H1 (cell line): ENCODE data around the gene GPR180. TPM values are rescaled to one million over a fixed set of nuclear protein-coding genes. Genes with fewer than 3 reads are reported as not detected.

Experiments
- CTCF ChIA-PET: fragments of 300-600 bp; sonication (Branson Sonifier 250); formaldehyde crosslinking; loops from one replicate; lab custom pipeline; 2021; ENCODE audit not compliant: partially characterized antibody; lab: Charles Lee
- POLR2A ChIA-PET: fragments of 300-600 bp; sonication (Branson Sonifier 250); formaldehyde crosslinking; loops from one replicate; lab custom pipeline; 2021; ENCODE audit warnings: inconsistent platforms; ENCODE audit not compliant: partially characterized antibody; lab: Charles Lee
- DNase-seq, 2 experiments: peaks; one replicate each; pipeline versions ENCODE4 v3.0.0 to v3.0.0-alpha.2; 2010 to 2022; ENCODE audit warnings: low spot score in 2 of 2, low read depth in 1 of 2, mixed read lengths in 1 of 2
- FAIRE-seq: peaks from 2 replicates; lab custom pipeline; 2011; peaks lifted over from hg19 to GRCh38; lab: Jason Lieb, UNC
- H2AFZ ChIP-seq: 2 replicates; pipeline ENCODE4 v1.8.1; 2012; ENCODE audit warnings: low read length, inconsistent platforms
- H2AK5ac ChIP-seq: 2 replicates; pipeline ENCODE4 v1.6.1; 2013; ENCODE audit warnings: low read depth, low read length
- H2BK120ac ChIP-seq: replicated peaks from 2 replicates; pipeline ENCODE3; 2013; ENCODE audit warnings: low read depth, low read length, inconsistent platforms
- H2BK12ac ChIP-seq: 2 replicates; pipeline ENCODE4 v1.6.1; 2013; ENCODE audit warnings: low read depth, low read length
- H2BK15ac ChIP-seq: 2 replicates; pipeline ENCODE4 v1.6.1; 2013; ENCODE audit warnings: low read length
- H2BK20ac ChIP-seq: 2 replicates; pipeline ENCODE4 v1.6.1; 2013; ENCODE audit warnings: low read length
- H2BK5ac ChIP-seq: 2 replicates; pipeline ENCODE4 v1.6.1; 2013; ENCODE audit warnings: low read depth, low read length
- H3K14ac ChIP-seq: 2 replicates; pipeline ENCODE4 v1.6.1; 2013; ENCODE audit warnings: inconsistent platforms; ENCODE audit not compliant: insufficient read length
- H3K18ac ChIP-seq: 2 replicates; pipeline ENCODE4 v1.6.1; 2013; ENCODE audit warnings: low read length; ENCODE audit errors: extremely low read depth
- H3K23ac ChIP-seq: 2 replicates; pipeline ENCODE4 v1.6.1; 2013; ENCODE audit warnings: inconsistent platforms; ENCODE audit not compliant: insufficient read length
- H3K23me2 ChIP-seq: 2 replicates; pipeline ENCODE4 v1.6.1; 2013; ENCODE audit warnings: low read depth, low read length
- H3K27ac ChIP-seq: 2 replicates; pipeline ENCODE4 v1.6.1; 2011; ENCODE audit warnings: low read depth, low read length, inconsistent platforms
- H3K27me3 ChIP-seq, 4 experiments: replicated peaks in 1 of 4; 1 replicate in 1 of 4; 2 replicates in 3 of 4; pipeline versions ENCODE4 v1.6.1 to v1.8.1; 2011 to 2013; ENCODE audit warnings: low read length in 3 of 4, mild to moderate bottlenecking in 3 of 4, inconsistent platforms in 2 of 4, mixed read lengths in 2 of 4, moderate library complexity in 1 of 4; ENCODE audit not compliant: control insufficient read depth in 3 of 4, insufficient read depth in 3 of 4; ENCODE audit errors: extremely low read depth in 1 of 4
- H3K36me3 ChIP-seq, 4 experiments: 2 replicates each; pipeline versions ENCODE4 v1.6.1 to v1.8.1; 2011 to 2013; ENCODE audit warnings: mild to moderate bottlenecking in 4 of 4, low read length in 3 of 4, moderate library complexity in 2 of 4, control low read depth in 1 of 4, inconsistent platforms in 1 of 4; ENCODE audit not compliant: insufficient read depth in 4 of 4, control insufficient read depth in 2 of 4
- H3K4ac ChIP-seq: replicated peaks from 2 replicates; pipeline ENCODE3; 2013; ENCODE audit warnings: low read length, low read depth, mixed read lengths, inconsistent platforms; ENCODE audit not compliant: insufficient read length
- H3K4me1 ChIP-seq, 4 experiments: replicated peaks in 1 of 4; 1 replicate in 1 of 4; 2 replicates in 3 of 4; pipeline versions ENCODE4 v1.6.1 to v1.8.1; 2011 to 2013; ENCODE audit warnings: low read length in 3 of 4, inconsistent platforms in 2 of 4, mixed read lengths in 1 of 4; ENCODE audit not compliant: insufficient read depth in 4 of 4, control insufficient read depth in 3 of 4
- H3K4me2 ChIP-seq, 2 experiments: 2 replicates each; pipeline versions ENCODE4 v1.6.1 to v1.8.1; 2011 to 2013; ENCODE audit warnings: low read depth in 2 of 2, low read length in 2 of 2, control low read depth in 1 of 2, inconsistent platforms in 1 of 2, mild to moderate bottlenecking in 1 of 2; ENCODE audit not compliant: insufficient read depth in 1 of 2
- H3K4me3 ChIP-seq, 4 experiments: fragments of 200-600, 300-600 bp in 1 of 4; sonication (generic), shearing (Covaris generic), sonication (Bioruptor Twin) in 1 of 4; 2 replicates each; pipeline versions ENCODE4 v1.5.1 to v1.8.1; 2011 to 2016; ENCODE audit warnings: low read length in 4 of 4, low read depth in 3 of 4, control low read depth in 2 of 4, inconsistent platforms in 2 of 4, mild to moderate bottlenecking in 2 of 4, mixed read lengths in 1 of 4, moderate library complexity in 1 of 4; ENCODE audit not compliant: insufficient read depth in 2 of 4; ENCODE audit errors: extremely low read depth in 1 of 4
- H3K56ac ChIP-seq: replicated peaks from 2 replicates; pipeline ENCODE3; 2013; ENCODE audit warnings: low read depth, mild to moderate bottlenecking, mixed read lengths, low read length, inconsistent platforms; ENCODE audit not compliant: insufficient read length
- H3K79me1 ChIP-seq: 2 replicates; pipeline ENCODE4 v1.6.1; 2013; ENCODE audit warnings: low read depth, low read length, control low read depth
- H3K79me2 ChIP-seq, 2 experiments: 2 replicates each; pipeline versions ENCODE4 v1.6.1 to v1.8.1; 2012 to 2013; ENCODE audit warnings: low read length in 2 of 2, mild to moderate bottlenecking in 2 of 2, inconsistent platforms in 1 of 2; ENCODE audit not compliant: insufficient read depth in 2 of 2, control insufficient read depth in 1 of 2
- H3K9ac ChIP-seq, 4 experiments: replicated peaks in 1 of 4; 1 replicate in 1 of 4; 2 replicates in 3 of 4; pipeline versions ENCODE4 v1.6.1 to v1.8.1; 2011 to 2013; ENCODE audit warnings: low read depth in 3 of 4, low read length in 3 of 4, control low read depth in 2 of 4, mild to moderate bottlenecking in 2 of 4, moderate library complexity in 2 of 4, inconsistent platforms in 1 of 4; ENCODE audit errors: extremely low read depth in 1 of 4
- H3K9me3 ChIP-seq, 2 experiments: 2 replicates each; pipeline versions ENCODE4 v1.6.1 to v1.8.1; 2012 to 2013; ENCODE audit warnings: mild to moderate bottlenecking in 2 of 2, moderate library complexity in 2 of 2, control low read depth in 1 of 2, inconsistent platforms in 1 of 2, low read depth in 1 of 2, low read length in 1 of 2, mixed read lengths in 1 of 2; ENCODE audit not compliant: insufficient read depth in 2 of 2
- H4K20me1 ChIP-seq, 2 experiments: replicated peaks in 1 of 2; 2 replicates each; pipeline versions ENCODE3 to v1.8.1; 2011 to 2013; ENCODE audit warnings: inconsistent platforms in 2 of 2, low read length in 2 of 2, mild to moderate bottlenecking in 1 of 2; ENCODE audit not compliant: insufficient read depth in 2 of 2, control insufficient read depth in 1 of 2
- H4K5ac ChIP-seq: 2 replicates; pipeline ENCODE4 v1.6.1; 2013; ENCODE audit warnings: low read length, low read depth, mixed read lengths, inconsistent platforms; ENCODE audit not compliant: insufficient read length
- H4K8ac ChIP-seq: 2 replicates; pipeline ENCODE4 v1.8.0; 2013; ENCODE audit warnings: mild to moderate bottlenecking, moderate library complexity, low read length, inconsistent platforms; ENCODE audit not compliant: insufficient read depth; ENCODE audit errors: extremely low read depth
- H4K91ac ChIP-seq: replicated peaks from 2 replicates; pipeline ENCODE3; 2013; ENCODE audit warnings: low read length, mixed read lengths, inconsistent platforms; ENCODE audit not compliant: insufficient read length
- CEBPB ChIP-seq: IDR thresholded peaks from 2 replicates; pipeline ENCODE4 v1.6.1; 2012; ENCODE audit warnings: low read depth, low read length
- CTCF ChIP-seq, 3 experiments: IDR thresholded peaks; 1 replicate in 2 of 3; 2 replicates in 1 of 3; pipeline versions ENCODE4 v1.5.1 to v1.6.1; 2011; ENCODE audit warnings: low read length in 3 of 3, mild to moderate bottlenecking in 3 of 3, inconsistent platforms in 2 of 3, low read depth in 1 of 3, moderate library complexity in 1 of 3; ENCODE audit not compliant: insufficient read depth in 1 of 3; ENCODE audit errors: control extremely low read depth in 1 of 3
- KDM5A ChIP-seq: fragments of 200-600 bp; IDR thresholded peaks from 2 replicates; pipeline ENCODE4 v1.7.1; 2012; ENCODE audit warnings: mild to moderate bottlenecking, low read length, inconsistent platforms, mixed read lengths
- MAX ChIP-seq: IDR thresholded peaks from 2 replicates; pipeline ENCODE4 v1.6.1; 2012; ENCODE audit warnings: inconsistent platforms
- NANOG ChIP-seq: IDR thresholded peaks from 2 replicates; pipeline ENCODE4 v1.6.1; 2011; ENCODE audit warnings: low read length, low read depth, mild to moderate bottlenecking, inconsistent platforms; ENCODE audit not compliant: insufficient read depth, poor library complexity, severe bottlenecking
- POLR2AphosphoS5 ChIP-seq: IDR thresholded peaks from 2 replicates; pipeline ENCODE4 v1.6.1; 2011; ENCODE audit warnings: low read depth, low read length
- SP4 ChIP-seq: IDR thresholded peaks from 2 replicates; pipeline ENCODE4 v1.6.1; 2012; ENCODE audit warnings: low read length, inconsistent platforms
- SUZ12 ChIP-seq: fragments of 200-600 bp; sonication (generic); IDR thresholded peaks from 2 replicates; pipeline ENCODE4 v1.6.1; 2012; ENCODE audit warnings: mild to moderate bottlenecking, inconsistent platforms, low read length, moderate library complexity, mixed read lengths
- TBP ChIP-seq: IDR thresholded peaks from 2 replicates; pipeline ENCODE4 v1.6.1; 2011; ENCODE audit warnings: low read depth, low read length, improper control_type of control experiment
- ZNF274 ChIP-seq: IDR thresholded peaks from 2 replicates; pipeline ENCODE4 v1.7.0; 2012; ENCODE audit warnings: low read length, borderline replicate concordance; ENCODE audit errors: extremely low read depth
- WGBS, 2 experiments: shearing (Covaris generic) in 1 of 2; methylation state at CpG; one replicate each; pipeline versions ENCODE4 v1.1.6 to v1.1.7; 2013 to 2015; ENCODE audit warnings: low lambda C conversion rate in 2 of 2, mixed read lengths in 2 of 2, inconsistent platforms in 1 of 2, low coverage in 1 of 2, missing lambda C conversion rate in 1 of 2; ENCODE audit not compliant: insufficient replicate concordance in 2 of 2, insufficient coverage in 1 of 2, insufficient read length in 1 of 2; ENCODE audit errors: extremely low coverage in 1 of 2, missing lambda C conversion rate in 1 of 2; 5-methylcytosine and 5-hydroxymethylcytosine counted together
- polyA plus RNA-seq, 7 experiments: library from polyadenylated mRNA; depleted of rRNA in 3 of 7; stranded (reverse) in 5 of 7; unstranded in 2 of 7; fragments of >200 nt in 5 of 7; fragments of 200-250 nt in 2 of 7; gene quantifications; 1 replicate in 5 of 7; 2 replicates in 1 of 7; 4 replicates in 1 of 7; pipeline versions ENCODE4 v1.2.1 to v1.2.3, GENCODE V29; 2011 to 2013; ENCODE audit warnings: missing spikeins in 2 of 7, mixed read lengths in 2 of 7
- total RNA-seq: library from RNA; stranded (reverse); fragmentation: NEBNext Ultra II Directional; extraction: Animal tissue kit (Norgen Biotek cat#: 25700); gene quantifications from 2 replicates; pipeline ENCODE4 v1.2.1, GENCODE V29; 2021
- TF ChIP-seq, protein P1 (sequence below): IDR thresholded peaks from 2 replicates; pipeline ENCODE4 v1.6.1; 2011; ENCODE audit warnings: low read depth, mild to moderate bottlenecking, low read length; ENCODE audit not compliant: insufficient read depth

The GPR180 gene
- total and polyA plus RNA-seq, 2 of the 8 experiments (the other 6 are each of a cell fraction or from before 2014, with no cell fraction given) = 1.8 to 4.8 TPM

DNA sequence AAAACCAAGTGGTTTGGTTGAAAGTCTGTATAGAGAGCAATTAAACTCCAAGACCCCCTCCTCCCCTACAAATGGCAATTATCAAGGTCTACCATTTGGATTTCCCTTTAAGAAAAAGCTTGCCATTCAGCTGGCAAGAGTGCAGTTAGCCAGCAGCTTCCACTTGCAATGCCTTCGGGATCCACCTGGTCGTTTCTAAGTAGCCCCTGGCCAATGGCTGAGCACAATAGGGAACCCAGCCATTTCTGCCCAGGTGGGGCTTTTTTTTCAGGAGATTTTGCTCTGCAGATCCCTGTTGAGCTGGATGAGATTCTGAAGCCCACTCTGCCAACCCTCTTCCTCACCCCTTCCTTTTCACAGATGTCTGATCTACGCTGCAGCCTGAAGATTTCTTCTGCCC, 32.0 kb upstream of the GPR180 start:
- POLR2A ChIA-PET = interaction anchor here (0.6 to 1.2 kb wide), 4 partner anchors 9 to 35 kb away, joined by 3 to 5 read pairs (median 3); partner anchors contain the start of gene GPR180
- TF ChIP-seq KDM5A = no peak
- TF ChIP-seq MAX = no peak
- no peak for TF ChIP-seq NANOG
- no peak for TF ChIP-seq SP4
- TF ChIP-seq CEBPB = no peak
- no peak for TF ChIP-seq TBP
- no peak for TF ChIP-seq POLR2AphosphoS5
- no peak for TF ChIP-seq ZNF274
- TF ChIP-seq, protein P1, sequence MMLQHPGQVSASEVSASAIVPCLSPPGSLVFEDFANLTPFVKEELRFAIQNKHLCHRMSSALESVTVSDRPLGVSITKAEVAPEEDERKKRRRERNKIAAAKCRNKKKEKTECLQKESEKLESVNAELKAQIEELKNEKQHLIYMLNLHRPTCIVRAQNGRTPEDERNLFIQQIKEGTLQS = no peak
- TF ChIP-seq CTCF (IDR thresholded peaks at IDR 0.05; ENCODE audit: control extremely low read depth in 1 of 3, insufficient read depth in 1 of 3, low read depth in 1 of 3, low read length in 3 of 3) = no peak
- no peak for TF ChIP-seq SUZ12

More for the DNA sequence above, 32.0 kb upstream of the GPR180 start:
- Histone ChIP-seq H3K56ac (no peak overlapping the region), H2BK5ac (no peak overlapping the region), H4K5ac (no peak overlapping the region), H3K9me3 (no peaks in the 10 kb centered on the region), H2BK120ac (no peak overlapping the region), H3K23ac (no peak overlapping the region), H2BK12ac (no peak overlapping the region), H3K79me2 (no peaks in the 10 kb centered on the region), H3K36me3 (peaks cover 0 to 44% (median 17%) of the 10 kb centered on the region in 4 experiments; a peak in 7 of 8 replicates), H4K91ac (no peak overlapping the region), H3K9ac (no peak overlapping the region; a peak in 1 of 7 replicates), H3K4ac (no peak overlapping the region), H2BK15ac (no peak overlapping the region), H3K4me2 (no peak overlapping the region), H3K79me1 (no peaks in the 10 kb centered on the region), H2BK20ac (no peak overlapping the region), H4K8ac (no peak overlapping the region), H3K23me2 (no peaks in the 10 kb centered on the region; the same call in 1 of the 2 replicates), H3K27ac (no peak overlapping the region), H2AFZ (no peak overlapping the region), H2AK5ac (no peak overlapping the region), H4K20me1 (no peaks in the 10 kb centered on the region), H3K4me1 (no peaks in the 10 kb centered on the region), H3K14ac (no peak overlapping the region), H3K4me3 (no peak overlapping the region), H3K18ac (no peak overlapping the region), H3K27me3 (no peaks in the 10 kb centered on the region)
- FAIRE-seq (no peak), DNase-seq (no peak)
- WGBS, 2 experiments = 89% methylated on average over 3 of the region's 3 CpGs; no CpG with 5 or more reads in 1 of the 2 experiments
- CTCF ChIA-PET = interaction anchor here (1.1 to 1.7 kb wide), 2 partner anchors 19 to 48 kb away, joined by 3 to 4 read pairs; no protein-coding TSS in a partner anchor
